ENCODE measurements around the gene DCC.

Gene DCC

DNA sequence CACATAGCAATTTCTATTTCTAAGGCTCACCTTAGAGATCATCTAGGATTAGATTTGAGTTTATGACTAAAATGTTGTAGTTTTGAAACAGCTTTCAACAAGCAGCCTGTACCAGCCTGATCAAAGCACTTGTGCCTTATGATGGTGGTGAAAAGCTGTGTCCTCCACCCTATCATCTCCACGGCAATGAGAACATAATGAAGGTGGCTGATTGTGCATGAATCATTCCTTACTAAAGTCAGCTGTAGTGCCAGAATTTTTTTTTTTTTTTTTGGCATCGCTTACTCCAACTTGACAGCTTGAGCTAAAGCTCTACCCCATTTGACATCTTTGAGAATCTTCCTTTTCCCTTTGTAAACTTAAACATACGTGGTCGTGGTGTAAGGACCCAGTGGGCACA is 86.0 kb downstream of the DCC start:
- peak; percentile 17 for DNase-seq

DNA sequence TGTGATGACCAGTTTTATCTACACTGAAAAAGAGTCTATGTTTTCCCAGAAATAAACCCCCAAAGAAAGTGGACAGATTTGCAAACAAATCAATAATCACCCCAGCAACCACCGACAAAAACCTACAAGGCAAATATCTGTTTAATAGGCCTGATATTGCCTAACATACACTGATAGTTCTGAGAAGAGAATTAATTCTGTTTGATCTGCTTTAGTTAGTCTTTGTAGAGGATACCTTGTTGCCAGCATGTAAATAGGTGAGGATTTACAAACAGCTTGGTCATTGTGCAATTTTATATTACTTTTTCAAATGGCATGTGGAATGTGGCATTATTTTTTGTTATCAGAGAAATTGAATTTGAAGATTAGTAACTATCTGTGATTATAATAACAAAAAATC is 86.5 kb downstream of the DCC start:
- DNase-seq = no peak

DNA sequence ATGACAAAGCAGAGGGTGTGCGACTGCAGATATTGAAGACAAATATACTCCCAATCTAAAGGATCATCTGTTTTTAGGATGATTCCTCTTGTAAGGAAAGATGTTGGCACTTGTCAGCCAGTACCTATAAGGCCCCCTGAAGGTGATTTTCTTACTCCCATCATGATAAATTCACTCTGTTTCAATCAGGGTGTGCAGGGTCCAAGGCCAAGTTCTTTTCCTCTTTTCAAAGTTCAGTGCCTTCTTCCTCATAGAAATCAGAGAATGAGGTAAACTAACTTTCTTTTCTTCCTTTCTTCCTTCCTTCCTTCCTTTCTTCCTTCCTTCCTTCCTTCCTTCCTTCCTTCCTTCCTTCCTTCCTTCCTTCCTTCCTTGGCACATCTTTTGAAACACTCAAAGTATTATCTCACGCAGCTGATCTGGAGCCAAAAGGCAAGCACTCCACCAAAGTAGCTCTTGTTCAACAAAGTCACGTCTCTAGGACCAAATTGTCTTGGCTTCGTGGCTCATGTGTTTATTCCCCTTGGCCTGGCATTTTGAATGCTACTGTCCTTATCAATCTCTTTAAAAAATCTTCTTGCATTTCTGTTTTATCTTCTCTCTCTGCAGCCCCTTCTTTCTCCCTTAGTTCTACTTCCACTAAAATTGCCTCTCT is 87.7 kb downstream of the DCC start:
- no peak for DNase-seq

DNA sequence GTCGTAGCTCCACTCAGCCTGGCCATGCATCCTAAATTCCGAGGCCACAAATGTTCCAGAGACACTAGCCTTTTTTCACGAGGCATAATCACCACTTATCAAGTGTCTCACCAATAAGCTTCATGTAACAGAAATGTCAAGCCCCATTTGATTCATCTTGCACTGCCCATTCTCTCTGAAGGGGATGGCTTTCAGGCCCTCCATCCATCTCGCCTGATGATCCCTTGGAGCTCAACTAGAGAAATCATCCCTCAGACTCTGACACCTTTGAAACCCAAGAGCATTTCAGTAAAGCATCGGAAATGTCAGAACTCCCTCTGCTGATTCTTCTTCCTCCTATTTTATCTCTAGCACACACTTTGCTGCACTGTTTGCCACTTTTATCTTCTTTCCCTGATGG is 91.7 kb downstream of the DCC start:
- DNase-seq = no peak

DNA sequence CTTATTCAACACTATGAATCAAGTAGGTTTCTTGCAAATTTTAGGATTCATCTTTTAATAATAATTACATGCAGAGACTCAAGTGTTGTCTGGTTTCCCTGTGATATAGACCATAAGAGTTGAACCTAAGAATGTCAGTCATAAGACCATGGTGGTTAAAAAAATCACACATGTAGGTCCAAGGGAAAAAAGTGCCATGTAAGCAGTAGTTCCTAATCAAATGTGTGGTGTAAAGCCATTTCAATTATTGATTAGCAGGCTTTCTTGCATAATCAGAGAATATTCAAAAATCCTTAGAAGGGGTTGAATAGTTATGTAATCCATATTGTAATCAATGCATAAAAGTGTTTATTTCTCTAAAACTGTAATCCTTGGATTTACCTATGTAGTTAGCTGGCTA is 93.8 kb downstream of the DCC start:
- no peak for DNase-seq

DNA sequence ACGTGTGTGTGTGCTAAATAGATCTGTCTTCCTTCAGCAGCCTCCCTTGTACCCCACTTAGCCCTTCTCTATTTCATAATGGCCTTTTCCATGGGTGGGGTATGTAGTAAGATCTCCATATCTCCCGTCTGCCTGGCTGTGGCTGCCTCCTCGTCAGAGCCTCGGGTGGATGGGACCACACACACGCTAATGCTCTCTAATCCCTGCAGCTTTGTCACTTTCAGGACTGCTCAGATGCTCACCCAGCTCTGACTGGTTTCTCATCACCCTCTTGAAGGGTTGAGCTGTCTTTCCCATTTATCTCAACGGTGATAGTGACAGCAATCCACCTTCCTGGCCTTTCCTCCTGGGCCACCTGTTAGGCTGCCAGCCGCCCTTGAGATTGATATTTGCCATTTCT is 95.3 kb downstream of the DCC start:
- DNase-seq = no peak

DNA sequence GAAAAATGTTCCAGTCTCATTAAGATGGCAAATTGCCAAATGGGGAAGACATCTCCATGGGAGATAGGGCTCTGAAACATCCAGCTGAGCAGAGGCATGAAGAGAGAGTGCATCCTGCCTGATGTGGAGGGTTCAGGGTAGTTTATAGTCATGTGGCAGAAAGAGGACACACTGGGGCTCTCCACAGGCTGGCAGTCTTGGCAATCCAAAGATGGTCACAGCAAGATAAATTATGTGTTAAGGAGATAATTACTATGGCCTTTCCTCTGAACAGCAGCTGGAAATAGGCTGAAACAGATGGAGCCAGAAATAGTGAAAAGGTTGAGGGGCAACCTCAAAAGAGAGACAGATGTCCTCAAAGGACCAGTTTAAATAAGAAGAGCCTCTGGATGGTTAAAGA is 97.2 kb downstream of the DCC start:
- peak; percentile 36 for DNase-seq

DNA sequence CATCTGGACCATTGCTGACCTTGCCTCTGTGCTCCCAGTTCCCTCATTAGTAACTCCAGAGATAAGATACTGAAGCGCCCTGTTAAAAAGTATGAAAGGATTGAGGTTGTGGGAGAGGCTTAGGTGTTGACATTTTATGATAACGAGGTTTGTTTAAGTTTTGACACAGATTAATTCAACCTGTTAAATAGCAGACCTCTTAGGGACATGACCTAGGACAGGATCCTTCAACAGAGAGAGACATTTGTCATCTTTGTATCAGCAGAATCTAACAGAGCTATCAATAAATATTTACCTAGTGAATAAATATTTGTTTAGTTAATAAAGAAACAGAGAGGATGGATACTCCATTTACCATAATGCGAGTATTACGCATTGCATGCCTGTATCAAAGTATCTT is 99.5 kb downstream of the DCC start:
- no peak for DNase-seq

DNA sequence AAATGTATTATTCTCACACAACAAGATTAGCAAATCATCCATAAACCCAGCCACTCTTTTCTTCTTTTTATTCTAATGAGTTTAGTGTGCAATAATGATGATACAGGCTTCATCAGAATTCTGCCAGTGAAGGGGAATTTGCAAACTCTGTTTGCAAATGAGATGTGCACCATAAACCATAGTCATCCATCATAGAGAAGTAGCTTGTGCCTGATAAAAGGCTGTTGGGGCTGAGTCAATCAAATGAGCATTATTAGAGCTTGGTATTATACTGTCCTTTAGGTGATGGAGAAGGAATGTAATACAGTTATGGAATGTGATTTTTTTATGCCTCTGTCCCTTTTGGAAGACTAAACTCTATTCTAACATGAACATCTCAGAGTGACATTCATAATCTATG is 101.8 kb downstream of the DCC start:
- no peak for DNase-seq

DNA sequence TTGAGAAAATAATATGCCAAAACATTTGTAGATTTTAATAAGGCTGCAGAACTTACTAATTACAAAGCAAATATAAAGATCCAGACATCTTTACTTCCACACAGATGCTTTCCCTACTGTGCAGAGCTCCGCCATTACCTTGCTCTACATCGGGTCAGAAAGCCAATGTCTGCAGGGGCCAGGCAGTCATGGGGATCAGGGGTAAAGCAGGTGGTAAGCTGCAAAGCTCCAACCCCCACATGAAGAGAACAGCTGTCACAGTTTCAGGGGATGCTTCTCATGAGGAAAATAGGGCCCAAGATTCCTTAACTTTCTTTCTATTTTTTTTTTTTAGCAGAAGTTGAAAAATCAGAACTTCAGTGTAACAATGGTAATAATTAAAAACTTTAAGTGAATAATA is 102.7 kb downstream of the DCC start:
- no peak for DNase-seq

DNA sequence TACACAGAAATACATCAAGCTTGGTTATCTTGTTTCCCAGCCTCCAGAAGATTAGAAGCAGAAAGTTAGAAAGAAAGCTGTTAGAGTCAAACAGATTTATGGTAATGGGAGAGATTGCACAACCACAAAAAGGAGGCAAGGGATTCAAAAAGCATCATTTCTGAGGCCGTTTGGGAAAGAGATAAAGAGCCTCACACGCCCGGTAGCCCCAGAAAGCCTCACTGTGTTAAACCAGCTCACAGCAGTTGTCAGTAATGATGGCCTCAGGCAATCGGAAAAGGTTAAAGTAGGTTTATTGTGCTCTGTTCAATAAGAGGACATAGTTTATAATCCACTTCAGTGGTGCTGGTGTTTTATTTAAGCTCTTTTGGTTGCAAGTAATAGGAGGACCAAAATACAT is 111.3 kb downstream of the DCC start:
- DNase-seq = no peak

DNA sequence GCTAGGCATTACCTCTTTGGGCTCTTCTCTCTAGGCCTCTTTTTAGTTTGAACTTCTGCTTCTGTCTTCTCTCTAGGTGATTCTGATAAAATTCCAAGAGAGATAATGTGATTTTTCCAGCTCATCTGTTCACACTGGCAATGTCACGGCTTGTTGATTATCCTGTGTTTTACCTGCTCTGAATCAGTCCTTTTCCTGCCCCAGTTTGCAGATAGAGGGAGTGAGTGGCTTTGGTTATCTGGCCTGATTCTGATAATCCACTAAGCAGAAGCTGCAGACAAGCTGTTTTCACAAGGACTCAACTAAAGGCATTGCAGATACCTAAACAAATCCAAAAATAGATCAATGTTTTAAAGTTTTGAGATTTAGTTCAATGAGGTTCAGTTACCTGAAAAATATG is 111.9 kb downstream of the DCC start:
- DNase-seq = no peak

DNA sequence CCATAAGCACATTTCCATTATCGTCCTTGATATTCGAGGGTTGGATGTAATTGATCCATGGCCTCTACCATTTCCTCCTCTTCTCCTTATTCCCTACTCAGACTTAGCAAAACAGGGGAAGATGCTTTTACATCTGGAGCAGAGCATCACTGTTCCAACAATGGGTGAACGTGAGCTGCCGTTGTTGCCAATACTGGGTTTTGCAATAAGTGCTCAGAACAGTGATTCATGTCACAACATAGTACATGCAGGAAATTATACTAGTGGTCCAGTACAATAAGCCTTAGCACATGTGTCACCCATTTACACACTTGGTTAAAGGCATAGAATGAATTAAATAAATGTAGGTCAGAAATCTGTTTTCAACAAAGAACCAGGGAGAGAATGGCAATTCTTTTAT is 112.4 kb downstream of the DCC start:
- DNase-seq = no peak

DNA sequence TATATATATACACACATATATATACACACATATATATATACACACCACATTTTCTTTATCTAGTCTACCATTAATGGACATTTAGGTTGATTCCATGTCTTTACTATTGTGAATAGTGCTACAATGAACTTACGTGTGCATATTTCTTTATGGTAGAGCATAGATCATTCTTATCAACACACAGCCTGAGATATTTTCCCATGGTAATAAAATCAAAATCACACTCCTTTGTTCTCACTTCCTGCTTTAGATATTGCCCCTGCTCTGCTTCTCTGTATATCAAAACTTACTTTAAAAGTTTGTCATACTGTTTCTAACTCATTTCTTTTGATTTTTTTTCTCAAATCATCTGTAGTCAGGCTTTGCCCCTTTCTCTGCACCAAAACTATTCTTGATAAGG is 119.9 kb downstream of the DCC start:
- DNase-seq = no peak

DNA sequence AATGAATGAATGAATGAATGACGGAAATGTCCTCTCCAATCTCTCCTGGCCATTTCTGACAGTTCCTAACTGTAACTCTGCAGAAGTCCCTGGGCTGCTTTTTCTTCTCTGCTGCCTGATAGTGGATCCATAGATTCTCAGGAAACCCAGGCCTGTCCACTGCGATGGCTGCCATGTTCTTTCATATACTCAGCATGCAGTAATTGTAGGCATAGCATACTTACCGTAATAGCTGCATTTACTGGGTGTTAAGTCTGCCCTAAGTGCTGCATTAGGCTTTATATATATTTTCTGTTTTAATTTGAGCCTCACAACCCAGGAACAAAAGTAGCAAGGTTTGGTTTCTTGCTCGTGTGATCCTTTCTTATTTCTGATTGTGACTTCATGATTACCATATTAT is 122.9 kb downstream of the DCC start:
- DNase-seq = no peak

DNA sequence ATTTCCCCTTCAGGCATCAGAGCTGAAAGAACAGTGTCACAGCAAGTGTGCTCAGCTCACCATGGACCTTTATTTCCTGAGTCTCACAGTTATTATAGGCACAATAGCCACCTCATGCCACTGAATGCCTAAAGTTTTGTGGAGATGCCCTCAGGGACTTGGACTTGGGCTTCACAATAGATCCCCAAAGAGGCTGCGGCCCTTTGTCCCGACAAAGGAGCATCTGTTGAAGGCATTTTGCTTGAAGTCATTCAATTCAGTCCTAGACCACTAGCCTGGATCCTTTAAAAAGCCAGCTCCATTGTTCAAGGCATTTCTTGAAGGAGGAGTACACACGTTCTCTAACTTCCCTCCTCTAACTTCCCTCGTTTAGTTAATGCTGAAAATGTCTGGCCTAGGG is 125.4 kb downstream of the DCC start:
- DNase-seq = no peak

DNA sequence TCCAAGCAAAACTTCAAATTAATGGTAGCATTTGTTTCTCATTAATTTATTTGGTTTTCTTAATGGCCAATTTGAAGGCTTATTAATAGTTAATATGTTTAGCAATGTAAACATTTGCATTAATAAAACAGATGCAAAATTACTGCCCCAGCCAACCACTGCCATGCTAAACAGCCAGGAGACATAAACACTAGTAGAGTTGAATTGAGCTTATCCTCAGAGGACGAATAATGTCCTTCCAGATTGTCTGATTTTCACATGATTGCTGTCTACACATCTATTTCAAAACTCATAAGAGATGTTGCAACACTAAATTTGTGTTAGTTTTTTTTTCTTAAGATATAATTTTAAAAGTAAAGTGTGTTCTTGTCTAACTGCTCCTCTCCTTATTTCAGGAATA is 128.5 kb downstream of the DCC start:
- no peak for DNase-seq

DNA sequence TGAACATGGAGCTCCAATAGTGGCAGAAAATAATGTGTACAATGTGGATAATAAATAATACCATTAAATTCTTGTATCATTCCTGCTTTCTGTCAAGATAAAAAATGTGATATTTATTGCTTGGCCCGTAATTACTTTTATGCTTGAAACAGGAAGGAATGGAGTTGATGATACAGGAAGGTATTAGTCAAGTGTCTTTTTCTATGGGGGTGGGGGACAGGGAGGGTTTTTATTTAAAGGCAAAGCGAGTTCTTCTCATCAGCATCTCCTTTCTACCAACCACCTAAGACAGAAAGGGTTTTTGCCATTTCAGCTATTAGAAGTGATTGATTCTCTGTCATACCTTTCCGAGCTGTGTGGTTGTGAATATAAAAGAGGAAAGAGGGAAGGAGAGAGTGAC is 135.3 kb downstream of the DCC start:
- no peak for DNase-seq

DNA sequence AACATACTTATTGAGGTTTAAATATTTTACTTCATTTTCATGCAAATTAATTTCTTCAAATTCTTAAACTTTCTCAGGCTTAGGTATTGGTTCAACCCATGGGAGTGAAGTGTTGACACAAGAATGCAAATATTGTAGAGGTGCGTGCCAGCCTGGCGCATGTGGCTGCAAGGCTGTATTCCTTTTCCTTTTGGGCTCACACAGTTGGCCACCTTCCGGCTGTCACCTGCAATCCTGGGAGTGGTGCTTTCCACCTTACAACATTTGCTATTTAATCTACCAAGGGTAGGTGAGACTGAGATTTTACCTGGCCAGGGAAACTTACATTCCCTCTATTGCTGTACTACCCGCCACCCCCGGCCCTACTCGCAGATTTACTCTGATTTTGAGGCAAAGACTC is 141.1 kb downstream of the DCC start:
- DNase-seq = no peak

DNA sequence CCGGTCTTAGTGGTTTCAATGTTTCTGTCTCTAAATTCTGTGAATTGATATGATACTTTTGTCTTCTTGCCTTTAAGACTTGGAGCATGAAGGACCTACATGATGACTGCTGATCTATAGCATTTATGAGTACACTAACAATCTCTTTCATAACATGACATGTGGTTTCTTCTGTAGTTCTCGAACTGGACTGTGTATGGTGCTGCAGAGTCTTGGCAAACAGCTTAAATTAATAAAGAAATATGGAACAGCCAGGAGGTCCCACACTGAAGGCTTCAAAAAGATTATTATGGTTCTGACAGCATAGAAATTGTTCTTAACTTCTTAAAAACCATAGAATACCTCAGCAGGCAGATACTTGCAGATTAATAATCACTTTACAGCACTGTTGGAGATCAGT is 145.0 kb downstream of the DCC start:
- DNase-seq = peak; percentile 3

DNA sequence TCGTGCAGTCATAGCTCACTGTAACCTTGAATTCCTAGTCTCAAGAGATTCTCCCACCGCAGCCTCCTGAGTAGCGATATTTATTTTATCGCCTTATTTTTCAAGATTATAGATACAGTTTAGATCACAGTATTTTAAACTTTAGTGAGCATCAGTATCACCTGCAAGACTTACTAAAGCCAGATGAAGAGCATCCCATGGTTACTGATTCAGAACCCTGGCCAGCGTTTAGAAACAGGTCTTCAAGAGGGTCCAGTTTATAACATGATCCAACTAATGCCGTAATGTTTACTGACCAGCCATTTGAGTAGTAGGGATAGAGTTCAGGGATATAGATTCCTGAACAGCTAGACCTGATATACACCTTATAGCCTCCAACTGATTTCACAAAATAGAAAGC is 146.1 kb downstream of the DCC start:
- DNase-seq = no peak

DNA sequence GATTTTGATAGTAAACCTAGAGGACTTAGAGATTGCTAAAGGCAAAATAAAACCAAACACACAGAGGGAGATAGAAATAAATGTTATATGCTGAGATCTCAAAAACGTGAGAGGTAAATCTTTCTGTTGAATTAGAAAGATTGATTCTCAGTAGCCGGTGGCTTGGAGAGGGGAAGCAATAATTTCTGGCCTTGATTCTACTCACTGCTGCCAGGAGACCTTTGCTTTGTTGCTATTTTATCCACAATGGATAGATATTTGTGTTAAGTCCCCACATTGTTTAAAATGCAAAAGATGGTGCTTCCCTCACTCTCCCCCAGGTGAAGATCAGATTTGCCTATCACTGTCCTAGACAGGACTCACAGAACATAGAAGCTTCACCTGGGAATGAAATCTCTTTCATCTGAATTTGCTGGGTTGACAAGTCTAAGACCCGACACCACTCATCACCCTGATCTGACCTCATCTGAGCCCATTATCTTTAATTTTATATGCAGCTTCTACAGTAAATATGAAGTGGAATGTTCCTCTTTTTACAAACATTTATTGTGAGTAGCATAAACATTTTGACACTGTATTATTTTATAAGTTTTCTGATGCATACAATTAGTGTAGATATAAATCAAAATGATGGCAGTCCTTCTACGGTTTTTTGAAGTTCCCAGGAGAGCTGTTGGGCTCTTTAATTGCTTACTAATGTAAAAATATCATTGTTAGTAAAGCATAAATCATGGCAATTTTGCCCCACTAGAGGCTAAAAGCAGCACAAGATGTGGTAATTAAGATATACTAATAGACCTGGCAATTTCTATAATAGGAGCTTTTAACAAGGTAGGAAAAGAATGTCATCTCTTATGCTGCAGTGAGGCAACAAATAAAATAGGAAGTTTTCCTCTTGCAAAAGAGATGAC is 149.7 kb downstream of the DCC start:
- DNase-seq = no peak

DNA sequence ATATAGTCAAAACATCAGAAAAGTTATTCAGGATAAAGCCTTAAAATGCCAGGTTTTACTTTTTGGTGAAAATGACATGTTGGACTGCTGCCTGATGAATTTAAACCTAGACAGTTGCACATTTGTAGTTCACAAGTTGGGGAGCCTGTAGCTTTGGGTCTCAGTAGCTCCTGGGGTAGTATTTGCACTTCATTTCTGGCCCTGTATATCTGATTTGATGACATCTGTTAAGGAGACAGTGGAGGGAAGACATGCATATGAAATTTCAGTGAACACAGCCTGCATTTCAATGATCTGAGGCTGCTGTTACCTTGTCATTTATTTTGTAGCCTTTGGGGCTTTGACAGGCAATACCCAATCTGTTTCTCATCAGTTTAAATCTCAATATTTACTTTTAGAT is 156.4 kb downstream of the DCC start:
- DNase-seq = no peak

DNA sequence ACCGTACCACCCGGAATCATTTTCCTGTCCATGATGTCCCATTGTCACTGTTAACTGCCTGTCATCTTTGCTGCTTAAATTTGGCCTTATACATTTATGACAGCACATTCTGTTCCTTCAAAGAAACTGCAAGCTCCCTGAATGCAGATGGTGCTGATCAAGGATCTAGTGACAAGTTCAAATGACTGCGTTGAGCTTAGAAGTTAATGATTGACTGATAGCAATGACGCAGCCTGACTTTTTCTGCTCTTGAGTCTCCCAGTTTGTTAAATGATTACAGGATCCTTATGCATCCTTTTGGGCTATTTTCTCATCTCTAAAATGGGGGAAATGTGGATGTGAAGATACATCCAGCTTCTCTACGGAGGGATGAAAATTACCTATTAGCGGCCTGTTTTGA is 159.0 kb downstream of the DCC start:
- no peak for DNase-seq

DNA sequence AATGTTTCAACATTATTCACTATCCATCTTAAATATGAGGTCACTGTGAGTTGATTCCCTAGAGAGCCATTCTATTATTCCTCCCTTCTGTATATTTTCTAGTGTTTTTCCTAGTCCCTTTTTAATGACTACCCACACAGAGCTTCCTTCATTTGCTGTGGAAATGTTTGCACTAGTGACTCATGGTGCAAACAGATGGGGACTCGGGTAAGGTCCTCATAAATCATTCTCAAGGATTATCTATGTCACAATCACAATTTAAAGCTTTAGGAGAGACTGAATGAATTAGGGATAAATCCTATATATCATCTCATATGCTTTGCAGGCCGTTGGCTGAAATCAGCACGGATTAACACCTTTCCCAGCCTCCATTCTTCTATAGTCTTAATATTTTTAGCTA is 159.6 kb downstream of the DCC start:
- DNase-seq = peak; percentile 3
